HG03103 (cell line): ENCODE data around the gene ARFRP1.

Source experiments
- ATAC-seq: cut with Tn5 transposase; IDR thresholded peaks from one replicate; pipeline ENCODE4 v1.9.1; 2021; ENCODE audit warnings: low read depth; ENCODE audit not compliant: unreplicated experiment

ARFRP1 gene

DNA sequence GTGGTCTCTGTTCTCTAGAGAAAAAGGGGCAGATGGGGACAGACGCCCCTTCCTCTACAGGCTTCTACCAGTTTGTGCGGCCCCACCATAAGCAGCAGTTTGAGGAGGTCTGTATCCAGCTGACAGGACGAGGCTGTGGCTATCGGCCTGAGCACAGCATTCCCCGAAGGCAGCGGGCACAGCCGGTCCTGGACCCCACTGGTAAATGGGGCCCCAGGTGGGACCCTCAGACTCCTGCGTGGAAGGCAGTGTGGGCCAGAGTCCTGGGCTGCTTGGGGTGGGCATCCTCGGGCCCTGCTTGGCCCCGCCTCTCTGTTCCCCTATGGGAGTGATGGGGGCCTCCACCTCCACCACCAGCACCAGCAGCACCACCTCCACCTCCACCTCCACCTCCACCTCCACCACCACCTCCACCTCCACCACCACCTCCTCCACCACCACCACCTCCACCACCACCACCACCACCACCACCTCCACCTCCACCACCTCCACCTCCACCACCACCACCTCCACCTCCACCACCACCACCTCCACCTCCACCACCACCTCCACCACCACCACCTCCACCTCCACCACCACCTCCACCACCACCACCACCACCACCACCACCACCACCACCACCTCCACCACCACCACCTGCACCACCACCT is 14.6 kb downstream of the ARFRP1 start:
- no peak for ATAC-seq

DNA sequence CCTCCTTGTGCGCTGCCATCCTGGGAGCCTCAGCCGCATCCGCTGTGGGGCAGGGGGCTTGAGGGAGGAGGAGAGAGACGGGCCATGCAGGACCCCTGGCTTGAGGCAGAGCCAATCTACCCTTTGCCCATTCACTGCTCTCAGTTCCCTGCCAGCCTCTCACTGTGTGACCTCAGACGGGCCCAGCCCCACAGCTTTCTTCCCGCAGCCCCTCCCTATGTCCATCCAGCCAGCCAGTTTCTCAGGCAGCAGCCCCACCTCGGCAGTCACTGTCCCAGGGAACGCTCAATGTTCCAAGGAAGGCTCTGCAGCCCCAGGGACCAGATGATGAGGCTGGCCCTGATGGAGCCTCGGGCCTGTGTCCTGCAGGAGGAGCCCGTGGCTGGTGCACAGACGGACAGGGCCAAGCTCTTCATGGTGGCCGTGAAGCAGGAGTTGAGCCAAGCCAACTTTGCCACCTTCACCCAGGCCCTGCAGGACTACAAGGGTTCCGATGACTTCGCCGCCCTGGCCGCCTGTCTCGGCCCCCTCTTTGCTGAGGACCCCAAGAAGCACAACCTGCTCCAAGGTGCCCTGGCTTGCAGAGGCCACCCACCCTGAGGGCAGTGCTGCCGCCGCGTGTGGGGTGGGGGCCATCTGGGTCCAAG is 15.2 kb downstream of the ARFRP1 start:
- ATAC-seq: no peak

DNA sequence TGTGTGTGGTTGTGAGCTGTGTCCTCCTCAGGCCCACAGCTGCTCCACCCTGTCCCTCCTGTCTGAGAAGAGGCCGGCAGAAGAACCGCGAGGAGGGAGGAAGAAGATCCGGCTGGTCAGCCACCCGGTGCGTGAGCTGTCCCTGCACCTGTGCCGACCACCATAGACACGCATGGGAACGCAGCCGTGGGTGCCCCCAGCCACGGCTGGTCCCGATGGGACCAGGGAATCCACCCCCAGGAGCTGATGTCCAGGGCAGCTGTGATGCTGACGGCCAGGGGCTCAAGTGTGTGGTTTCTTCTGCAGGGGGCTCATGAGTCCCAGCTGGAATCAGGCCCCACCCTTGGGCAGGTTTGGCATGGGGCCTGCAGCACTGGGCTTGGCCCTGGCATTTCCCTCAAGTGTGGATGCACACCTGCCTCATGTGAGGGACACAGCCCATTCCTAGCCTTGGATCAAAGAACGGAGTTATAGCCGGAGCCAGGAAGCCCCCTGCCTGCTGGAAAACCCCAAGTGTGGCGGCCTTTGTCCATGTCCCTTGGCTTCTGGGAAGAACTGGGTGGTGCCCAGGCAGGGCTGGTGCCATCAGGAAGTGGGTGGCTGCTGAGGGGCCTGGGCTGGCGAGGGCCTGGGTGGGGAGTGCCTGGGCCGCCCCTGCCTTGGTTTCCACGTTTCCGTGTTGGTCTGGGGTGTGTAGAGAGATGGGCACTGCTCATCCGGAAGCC is 15.9 kb downstream of the ARFRP1 start:
- ATAC-seq: no peak

DNA sequence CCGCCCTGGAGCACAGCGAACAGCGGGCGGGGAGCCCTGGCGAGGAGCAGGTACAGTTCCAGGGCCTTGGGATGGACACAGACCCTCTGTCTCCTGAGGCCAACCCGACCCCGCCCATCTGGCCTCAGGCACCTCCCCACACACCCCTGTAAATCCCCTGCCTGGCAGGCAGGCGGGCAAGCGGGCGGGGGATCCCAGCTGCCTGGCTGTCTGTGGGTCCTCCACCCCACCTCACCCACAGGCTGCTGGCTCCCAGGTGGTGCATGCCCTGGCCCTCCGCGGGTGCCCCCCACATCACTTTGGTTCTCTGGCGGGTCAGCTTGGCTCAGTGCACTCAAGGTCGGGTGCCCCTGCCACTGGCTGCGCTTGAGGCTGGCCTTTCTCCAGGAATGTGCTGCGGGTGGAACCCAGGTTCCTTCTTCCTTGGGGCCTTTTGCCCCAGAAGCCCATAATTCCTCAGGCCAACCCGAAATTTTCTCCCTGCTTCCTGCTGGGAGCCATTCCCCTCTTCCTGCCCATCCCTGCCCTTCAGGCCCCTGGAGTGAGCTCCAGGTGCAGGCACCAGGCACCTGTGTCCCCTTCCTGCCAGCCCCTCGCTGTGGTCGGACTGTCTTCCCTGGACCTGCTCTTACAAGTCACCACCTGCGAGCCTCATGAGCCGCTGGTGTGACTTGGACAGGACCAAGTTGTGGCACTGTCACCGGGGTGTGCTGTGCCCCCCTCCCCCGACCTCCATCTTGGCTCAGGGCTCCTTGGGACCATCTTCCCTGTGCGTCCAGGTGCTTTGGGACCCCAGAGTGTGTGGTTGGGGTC is 16.7 kb downstream of the ARFRP1 start:
- ATAC-seq: no peak

DNA sequence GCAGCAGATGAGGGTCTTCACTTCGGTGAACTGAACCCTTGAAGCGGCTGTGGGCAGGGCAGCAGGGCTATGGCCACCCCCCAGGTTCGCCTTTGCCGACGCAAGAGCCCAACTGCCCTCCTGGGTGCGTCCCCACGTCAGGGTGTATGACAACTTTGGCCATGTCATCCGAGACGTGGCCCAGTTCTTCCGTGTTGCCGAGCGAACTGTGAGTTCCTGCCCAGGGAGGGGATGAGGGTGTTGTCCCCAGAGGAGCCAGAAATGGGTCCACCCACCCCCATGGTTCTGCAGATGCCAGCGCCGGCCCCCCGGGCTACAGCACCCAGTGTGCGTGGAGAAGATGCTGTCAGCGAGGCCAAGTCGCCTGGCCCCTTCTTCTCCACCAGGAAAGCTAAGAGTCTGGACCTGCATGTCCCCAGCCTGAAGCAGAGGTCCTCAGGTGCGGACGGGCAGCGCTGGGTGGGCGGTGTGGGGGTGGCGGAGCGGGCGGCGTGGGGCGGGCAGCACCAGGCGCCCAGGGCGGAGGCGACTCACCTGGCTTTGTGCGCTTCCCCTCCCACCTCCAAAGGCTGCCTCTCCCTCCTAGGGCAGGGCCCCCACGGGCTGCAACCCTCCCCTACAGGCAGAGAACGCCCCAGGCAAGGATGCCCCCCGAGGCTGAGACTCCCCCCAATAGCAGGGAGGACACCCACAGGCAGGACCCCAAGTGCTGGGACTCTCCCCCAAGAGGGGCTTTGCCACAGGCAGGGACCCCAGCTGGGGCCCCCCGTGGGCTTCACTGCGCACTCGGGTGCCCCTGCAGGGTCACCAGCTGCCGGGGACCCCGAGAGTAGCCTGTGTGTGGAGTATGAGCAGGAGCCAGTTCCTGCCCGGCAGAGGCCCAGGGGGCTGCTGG is 17.5 kb downstream of the ARFRP1 start:
- no peak for ATAC-seq

DNA sequence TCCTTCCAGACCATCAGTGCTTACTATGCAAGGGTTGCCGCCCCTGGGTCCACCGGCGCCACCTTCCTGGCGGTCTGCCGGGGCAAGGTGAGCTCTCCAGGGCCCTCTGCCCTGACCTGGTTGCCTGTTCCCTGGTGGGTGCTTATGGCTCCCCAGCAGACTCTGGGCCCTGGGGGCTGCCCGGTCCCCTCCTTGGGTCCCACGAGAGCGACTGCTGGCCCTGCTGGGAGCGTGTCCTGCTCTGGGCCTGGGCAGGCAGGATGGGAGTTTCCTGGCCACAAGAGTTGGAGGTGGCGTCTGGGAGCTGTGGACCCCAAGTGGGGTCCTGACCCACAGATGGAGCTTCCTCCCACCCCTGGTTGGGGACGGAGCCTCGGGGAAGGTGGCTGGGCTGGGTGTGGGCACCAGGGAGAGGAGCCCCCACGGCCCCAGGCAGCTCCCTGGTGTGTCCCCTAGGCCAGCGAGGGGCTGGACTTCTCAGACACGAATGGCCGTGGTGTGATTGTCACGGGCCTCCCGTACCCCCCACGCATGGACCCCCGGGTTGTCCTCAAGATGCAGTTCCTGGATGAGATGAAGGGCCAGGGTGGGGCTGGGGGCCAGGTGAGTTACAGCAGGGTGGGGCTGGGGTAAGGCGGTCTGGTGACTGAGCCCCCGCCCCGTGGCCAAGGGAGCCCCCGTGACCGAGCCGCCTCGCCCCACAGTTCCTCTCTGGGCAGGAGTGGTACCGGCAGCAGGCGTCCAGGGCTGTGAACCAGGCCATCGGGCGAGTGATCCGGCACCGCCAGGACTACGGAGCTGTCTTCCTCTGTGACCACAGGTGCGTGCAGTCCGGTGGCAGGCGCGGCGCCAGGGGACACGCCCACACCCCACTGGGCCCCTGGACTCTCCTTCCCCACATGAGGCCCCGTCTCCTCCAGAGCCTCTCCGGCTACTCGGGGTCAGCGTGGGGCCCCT is 18.5 kb downstream of the ARFRP1 start:
- ATAC-seq: no peak

DNA sequence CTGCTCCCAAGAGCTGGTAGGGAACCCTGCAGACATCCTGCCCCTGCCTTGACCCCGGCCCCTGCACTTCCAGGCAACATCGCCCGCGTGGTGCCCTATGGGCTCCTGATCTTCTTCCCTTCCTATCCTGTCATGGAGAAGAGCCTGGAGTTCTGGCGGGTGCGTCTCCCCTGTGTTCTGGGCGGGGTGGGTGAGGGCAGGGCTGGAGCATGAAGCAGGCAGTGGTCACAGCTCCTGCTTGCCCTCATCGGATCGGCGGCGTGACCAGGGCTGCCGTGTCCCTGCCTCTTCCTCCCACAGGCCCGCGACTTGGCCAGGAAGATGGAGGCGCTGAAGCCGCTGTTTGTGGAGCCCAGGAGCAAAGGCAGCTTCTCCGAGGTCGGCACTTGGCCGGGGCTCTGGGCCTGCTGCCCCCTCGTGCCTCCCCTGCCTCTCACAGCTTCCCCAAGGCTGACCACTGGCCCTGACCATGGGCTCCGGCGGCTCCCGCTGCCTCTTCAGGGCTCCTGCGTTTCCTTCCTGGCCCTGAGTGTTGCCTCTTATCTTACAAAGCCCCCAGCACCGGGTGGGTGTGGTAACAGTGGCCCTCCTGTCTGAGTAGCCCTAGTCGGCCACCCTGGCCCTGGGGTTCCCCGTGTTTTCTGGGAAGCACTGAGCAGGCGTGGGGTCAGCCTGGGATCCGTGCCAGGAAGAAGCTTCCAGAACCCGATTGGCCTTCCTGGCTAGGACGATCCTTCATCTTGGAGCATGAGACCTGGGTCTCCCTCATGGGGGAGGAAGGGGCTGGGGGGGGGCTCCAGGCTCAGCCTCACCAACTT is 19.3 kb downstream of the ARFRP1 start:
- no peak for ATAC-seq

DNA sequence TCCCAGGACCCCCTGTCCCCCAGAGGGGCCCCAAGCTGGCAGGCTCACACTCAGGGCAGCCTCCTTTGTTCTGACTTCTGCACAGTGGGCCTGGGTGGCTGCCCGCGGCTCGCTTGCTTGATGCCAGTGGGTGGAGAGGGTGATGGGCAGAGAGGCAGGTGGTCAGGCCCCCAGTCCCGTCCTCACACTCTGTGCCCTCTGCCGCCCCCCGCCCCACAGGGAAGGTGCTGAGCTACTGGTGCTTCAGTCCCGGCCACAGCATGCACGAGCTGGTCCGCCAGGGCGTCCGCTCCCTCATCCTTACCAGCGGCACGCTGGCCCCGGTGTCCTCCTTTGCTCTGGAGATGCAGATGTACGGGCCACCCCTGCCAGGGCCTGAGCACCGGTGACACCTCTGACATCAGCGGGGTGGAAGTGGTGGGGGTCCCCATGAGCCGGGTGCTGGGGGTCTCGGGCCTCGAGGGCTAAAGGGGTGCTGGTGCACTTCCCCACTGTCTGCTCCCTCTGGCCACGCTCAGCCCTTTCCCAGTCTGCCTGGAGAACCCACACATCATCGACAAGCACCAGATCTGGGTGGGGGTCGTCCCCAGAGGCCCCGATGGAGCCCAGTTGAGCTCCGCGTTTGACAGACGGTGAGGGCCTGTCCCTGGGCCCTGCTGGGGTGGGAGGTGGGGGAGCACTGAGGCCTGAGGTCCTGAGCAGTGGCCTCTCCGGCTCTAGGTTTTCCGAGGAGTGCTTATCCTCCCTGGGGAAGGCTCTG is 20.2 kb downstream of the ARFRP1 start:
- no peak for ATAC-seq

DNA sequence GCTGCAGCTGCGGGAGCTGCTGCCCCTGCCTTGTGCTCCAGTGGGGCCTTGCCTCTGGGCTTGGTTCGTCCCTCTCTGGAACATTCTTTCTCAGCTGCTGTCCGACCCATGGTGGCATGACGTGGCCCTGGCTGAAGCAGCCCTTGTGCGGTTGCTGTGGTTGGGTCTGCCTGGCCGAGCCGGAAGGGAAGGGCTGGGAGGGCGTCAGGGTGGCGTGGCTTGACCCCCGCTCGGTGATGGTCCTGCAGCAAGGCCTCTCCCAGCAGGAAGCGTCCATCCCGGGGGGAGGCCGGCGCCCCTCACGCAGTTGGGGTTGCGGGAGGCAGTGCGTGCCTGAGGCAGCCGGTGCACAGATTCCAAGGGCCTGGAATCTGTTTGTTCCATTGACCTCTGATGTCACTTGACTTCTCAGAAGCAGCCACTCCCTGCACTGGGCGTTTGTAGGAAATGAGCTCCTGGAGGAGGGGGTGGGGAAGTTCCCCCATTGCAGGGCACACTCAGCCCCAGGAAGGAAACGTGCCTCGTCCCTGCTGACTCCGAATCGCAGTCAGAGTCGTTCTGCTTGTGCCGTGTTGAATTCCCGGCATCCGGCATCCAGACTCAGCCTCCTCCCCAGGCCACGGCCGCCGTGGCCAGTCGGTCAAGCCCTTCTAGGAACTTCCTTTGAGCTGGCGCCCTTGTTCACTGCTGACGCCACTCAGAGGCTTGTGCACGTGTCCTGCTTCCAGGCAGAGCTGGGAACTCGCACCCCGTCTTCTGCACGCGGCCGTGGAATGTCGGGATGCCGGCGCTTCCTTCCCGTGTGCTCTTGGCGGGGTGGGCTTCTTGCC is 21.1 kb downstream of the ARFRP1 start:
- ATAC-seq: no peak

DNA sequence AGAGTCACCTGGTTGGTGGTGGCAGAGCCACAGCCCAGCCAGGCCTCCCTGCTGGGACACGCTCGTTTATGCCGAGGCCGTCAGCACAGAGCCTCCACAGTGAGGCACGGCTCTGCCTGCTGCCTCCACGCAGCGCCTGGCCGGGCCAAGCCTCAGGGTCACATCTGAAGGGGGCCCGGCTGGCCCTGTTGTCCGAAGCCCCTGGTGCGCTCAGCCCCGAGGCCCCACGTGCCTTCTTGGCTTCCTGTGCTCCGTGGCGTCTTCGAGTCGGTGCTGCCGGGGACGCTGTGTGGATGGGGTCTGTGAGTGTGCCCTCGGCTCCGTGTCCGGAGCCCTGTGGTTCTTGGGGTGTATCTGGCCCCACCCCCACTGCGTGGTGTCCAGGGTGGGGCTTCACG is 21.7 kb downstream of the ARFRP1 start:
- ATAC-seq: no peak

DNA sequence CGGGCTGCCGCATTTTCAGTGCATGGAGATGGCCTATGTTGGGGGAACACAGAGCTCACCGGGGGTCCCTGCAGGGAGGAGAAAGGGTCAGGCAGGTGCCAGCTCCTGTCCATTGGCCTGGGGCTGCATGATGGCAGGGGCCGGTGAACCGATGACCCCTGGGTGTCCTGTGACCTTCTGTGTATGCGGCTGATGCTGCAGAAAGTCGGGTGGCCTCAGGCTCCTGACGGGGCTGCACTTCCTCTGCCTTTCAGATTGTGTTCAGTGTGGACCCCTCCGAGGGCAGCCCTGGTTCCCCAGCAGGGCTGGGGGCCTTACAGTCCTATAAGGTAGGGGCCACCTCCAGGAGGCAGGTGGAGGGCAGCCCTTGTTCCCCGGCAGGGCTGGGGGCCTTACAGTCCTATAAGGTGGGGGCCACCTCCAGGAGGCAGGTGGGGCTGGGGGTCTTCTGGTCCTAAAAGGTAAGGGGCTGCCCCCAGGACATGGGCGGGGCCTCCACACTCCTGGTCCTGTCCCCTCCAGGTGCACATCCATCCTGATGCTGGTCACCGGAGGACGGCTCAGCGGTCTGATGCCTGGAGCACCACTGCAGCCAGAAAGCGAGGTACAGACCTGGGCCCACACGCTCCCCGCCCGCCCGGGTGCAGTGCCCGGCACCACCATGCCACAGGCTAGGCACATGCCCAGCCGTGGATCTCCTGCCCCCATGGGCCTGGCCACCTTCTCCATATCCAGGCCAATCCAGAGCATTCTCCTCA is 22.3 kb downstream of the ARFRP1 start:
- no peak for ATAC-seq

DNA sequence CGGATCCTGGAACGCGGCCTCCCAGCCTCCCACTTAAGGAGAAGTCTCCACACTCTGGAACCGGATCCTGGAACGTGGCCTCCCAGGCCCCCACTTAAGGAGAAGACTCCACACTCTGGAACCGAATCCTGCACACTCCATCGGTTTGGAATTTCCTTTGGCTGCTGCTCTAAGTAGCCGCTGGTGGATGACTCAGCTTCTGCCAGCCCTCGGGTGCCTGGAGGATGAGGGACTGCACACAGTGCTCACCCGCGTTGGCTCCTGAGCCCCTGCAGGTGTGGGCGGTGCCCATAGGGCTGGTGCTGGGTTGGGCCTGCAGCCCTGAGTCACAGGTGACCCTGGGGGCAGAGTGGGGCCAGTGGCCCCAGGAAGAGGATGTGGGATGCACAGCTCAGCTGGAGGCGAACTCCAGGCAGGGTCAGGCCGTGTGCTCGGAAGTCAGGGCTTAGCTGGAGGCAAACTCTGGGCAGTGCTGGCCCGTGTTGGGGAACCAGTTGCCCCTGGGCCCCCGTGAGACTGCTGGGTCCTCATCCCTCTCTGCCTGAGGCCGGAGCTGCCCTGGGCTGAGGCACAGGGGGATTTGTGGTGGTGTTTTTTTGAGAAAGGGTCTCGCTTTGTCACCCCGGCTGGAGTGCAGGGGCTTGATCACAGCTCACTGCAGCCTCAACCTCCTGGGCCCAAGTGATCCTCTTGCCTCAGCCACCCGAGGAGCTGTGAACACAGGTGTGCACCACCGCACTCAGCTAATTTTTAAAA is 25.2 kb downstream of the ARFRP1 start:
- ATAC-seq: no peak

DNA sequence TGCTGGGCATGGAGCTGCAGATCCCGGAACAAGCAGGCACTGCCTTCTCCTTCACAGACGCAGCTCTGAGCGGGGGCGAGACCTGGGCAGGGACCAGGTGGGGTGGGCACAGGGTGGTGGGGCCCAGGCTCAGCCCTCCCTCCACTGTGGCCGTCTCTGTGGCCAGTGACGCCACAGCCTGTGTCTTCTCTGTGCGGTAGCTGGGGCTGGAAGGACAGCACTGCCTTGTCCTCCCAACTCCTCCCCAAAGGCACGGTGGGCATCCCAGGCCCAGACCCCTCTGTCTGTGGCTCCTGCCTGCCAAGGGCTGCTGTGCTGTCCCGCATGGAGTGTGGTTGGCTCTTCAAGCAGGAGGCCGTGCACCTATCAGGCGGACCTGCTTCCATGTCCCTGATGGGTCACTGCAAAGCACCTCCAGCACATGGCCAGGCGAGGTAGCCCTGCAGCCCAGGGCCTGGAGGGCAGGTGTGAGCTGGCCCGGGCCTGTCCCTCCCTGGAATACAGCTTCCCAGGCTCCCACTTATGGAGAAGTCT is 26.1 kb downstream of the ARFRP1 start:
- ATAC-seq: no peak

DNA sequence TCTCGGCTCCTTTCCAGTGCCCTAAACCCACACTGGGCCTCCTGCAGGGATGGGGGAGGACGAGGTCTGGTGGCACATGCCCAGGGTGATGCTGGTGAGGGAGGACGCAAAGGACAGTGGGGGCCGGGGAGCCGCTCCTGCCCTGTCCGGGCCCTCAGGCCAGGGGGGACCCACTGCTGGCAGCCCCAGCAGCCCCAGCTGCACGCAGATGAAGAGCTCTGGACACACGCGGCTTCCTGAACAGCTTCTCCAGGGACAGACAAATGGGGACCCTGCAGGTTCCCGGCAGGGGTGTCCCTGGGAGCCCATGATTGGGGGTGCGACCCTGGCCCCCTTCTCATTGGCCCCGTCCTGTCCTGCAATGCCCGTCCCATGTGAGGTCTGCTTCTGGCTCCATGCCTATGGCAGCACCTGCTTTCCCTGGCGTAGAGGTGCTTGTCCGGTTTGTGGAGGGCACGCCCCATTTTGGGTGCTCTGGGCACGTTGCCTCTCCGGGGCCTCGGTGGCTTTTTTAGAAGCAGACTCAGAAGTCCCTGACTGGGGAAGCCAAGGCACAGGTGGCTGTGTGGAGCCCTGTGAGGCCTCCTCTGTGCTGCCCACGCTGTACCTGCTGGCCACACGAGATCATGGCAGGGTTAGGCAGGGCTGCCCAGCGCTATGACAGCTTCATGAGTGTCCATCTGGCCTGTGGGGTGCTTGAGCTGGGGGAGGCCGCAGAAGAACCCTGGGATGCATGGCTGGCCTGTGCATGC is 26.7 kb downstream of the ARFRP1 start:
- ATAC-seq: no peak
